ENCODE data around the gene CRTAC1.

Gene CRTAC1

GRCh38 chr10:98016772-98017475 lies 13.5 kb downstream of the CRTAC1 start:
- FAIRE-seq: no peak
- no peak for DNase-seq (ENCODE audit: insufficient read length, low spot score)
- TF ChIP-seq SPI1 (IDR thresholded peaks at IDR 0.05; ENCODE audit: low read depth, low read length) (no peak), POLR2AphosphoS5 (IDR thresholded peaks at IDR 0.05; ENCODE audit: low read depth, low read length) (no peak), TAF1 (IDR thresholded peaks at IDR 0.05; ENCODE audit: low read depth, low read length) (no peak), POLR2A (IDR thresholded peaks at IDR 0.05; ENCODE audit: low read depth, low read length) (no peak), POU2F2 (IDR thresholded peaks at IDR 0.05; ENCODE audit: low read depth, low read length) (no peak), PAX5 (IDR thresholded peaks at IDR 0.05; ENCODE audit: insufficient read depth, low read length, severe bottlenecking) (no peak)

DNA sequence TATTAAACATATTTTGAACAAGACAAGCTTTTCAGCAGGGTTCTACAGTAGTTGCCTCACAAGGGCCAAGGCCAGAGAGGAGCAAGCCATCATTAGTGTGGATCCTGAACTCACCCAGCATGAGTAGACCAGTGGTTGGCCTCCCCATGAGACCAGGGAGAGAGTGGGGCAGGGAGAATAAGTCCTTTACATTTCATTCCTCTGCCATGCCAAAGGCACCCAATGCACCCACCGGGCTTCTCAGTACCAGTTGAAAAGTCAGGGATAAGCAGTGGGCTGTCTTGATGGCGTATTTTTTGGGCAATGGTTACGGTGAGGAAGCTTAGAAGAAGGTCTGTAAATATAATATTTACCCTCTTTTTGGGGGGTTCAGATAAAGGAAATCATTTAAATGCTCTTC lies 16.6 kb downstream of the CRTAC1 start:
- TF ChIP-seq SPI1 (IDR thresholded peaks at IDR 0.05; ENCODE audit: low read depth, low read length): no peak
- TF ChIP-seq POU2F2 (IDR thresholded peaks at IDR 0.05; ENCODE audit: low read depth, low read length): no peak
- no peak for TF ChIP-seq POLR2A (IDR thresholded peaks at IDR 0.05; ENCODE audit: low read depth, low read length)
- no peak for TF ChIP-seq TAF1 (IDR thresholded peaks at IDR 0.05; ENCODE audit: low read depth, low read length)
- no peak for TF ChIP-seq POLR2AphosphoS5 (IDR thresholded peaks at IDR 0.05; ENCODE audit: low read depth, low read length)
- TF ChIP-seq PAX5 (IDR thresholded peaks at IDR 0.05; ENCODE audit: insufficient read depth, low read length, severe bottlenecking): no peak
- DNase-seq (ENCODE audit: insufficient read length, low spot score): no peak
- no peak for FAIRE-seq

GRCh38 chr10:98013122-98013521 lies 17.3 kb downstream of the CRTAC1 start:
- no peak for DNase-seq (ENCODE audit: insufficient read length, low spot score)
- TF ChIP-seq POLR2A (IDR thresholded peaks at IDR 0.05; ENCODE audit: low read depth, low read length) (no peak), PAX5 (IDR thresholded peaks at IDR 0.05; ENCODE audit: insufficient read depth, low read length, severe bottlenecking) (no peak), TAF1 (IDR thresholded peaks at IDR 0.05; ENCODE audit: low read depth, low read length) (no peak), POU2F2 (IDR thresholded peaks at IDR 0.05; ENCODE audit: low read depth, low read length) (no peak), SPI1 (IDR thresholded peaks at IDR 0.05; ENCODE audit: low read depth, low read length) (no peak), POLR2AphosphoS5 (IDR thresholded peaks at IDR 0.05; ENCODE audit: low read depth, low read length) (no peak)
- no peak for FAIRE-seq

- TF ChIP-seq SPI1 (IDR thresholded peaks at IDR 0.05; ENCODE audit: low read depth, low read length): no peak
- no peak for TF ChIP-seq POLR2AphosphoS5 (IDR thresholded peaks at IDR 0.05; ENCODE audit: low read depth, low read length)
- TF ChIP-seq POLR2A (IDR thresholded peaks at IDR 0.05; ENCODE audit: low read depth, low read length): no peak
- no peak for TF ChIP-seq PAX5 (IDR thresholded peaks at IDR 0.05; ENCODE audit: insufficient read depth, low read length, severe bottlenecking)
- TF ChIP-seq POU2F2 (IDR thresholded peaks at IDR 0.05; ENCODE audit: low read depth, low read length): no peak
- no peak for TF ChIP-seq TAF1 (IDR thresholded peaks at IDR 0.05; ENCODE audit: low read depth, low read length)
- DNase-seq (ENCODE audit: insufficient read length, low spot score): no peak
- FAIRE-seq: no peak
Observed at GRCh38 chr10:98012644-98013043, 17.8 kb downstream of the CRTAC1 start.

DNA sequence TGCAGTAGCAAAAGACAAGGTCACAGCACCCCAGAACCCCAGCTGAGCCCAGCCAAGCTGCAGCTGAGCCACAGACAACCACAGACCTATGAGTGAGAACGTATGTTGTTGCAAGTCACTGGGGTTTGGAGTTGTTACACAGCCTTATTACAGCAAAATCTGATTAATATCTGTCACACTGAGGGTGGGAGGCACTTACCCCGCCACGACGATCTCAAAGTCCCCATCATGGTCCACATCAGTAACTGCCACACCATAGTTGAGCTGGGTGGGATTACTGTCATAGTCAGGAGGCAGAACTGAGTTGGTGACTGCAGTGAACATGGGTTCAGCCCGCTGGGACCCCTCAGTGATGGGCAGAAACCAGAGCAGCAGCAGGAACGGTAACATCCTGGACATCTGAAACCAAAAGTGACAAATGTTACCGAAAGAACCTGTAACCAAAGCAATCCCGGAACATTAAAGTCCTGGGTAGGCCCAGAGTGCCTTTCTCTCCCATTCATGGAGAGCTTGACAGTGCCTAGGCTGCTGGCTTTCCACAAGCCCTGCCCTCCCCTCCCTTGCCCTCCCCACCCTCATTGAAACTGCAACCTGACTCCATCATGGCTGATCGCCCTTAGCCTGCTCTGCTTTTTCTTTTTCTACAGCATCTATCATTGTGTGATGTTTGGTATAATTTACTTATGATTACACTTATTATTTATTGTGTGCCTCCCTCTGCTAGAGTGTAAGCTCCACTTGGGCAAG lies 19.3 kb downstream of the CRTAC1 start:
- DNase-seq (ENCODE audit: insufficient read length, low spot score) (no peak), FAIRE-seq (no peak)
- no peak for TF ChIP-seq POLR2A (IDR thresholded peaks at IDR 0.05; ENCODE audit: low read depth, low read length)
- no peak for TF ChIP-seq SPI1 (IDR thresholded peaks at IDR 0.05; ENCODE audit: low read depth, low read length)
- no peak for TF ChIP-seq POLR2AphosphoS5 (IDR thresholded peaks at IDR 0.05; ENCODE audit: low read depth, low read length)
- TF ChIP-seq PAX5 (IDR thresholded peaks at IDR 0.05; ENCODE audit: insufficient read depth, low read length, severe bottlenecking): no peak
- TF ChIP-seq POU2F2 (IDR thresholded peaks at IDR 0.05; ENCODE audit: low read depth, low read length): no peak
- no peak for TF ChIP-seq TAF1 (IDR thresholded peaks at IDR 0.05; ENCODE audit: low read depth, low read length)

GRCh38 chr10:98006266-98006665 lies 24.2 kb downstream of the CRTAC1 start:
- DNase-seq (ENCODE audit: insufficient read length, low spot score): no peak
- no peak for FAIRE-seq
- TF ChIP-seq POU2F2 (IDR thresholded peaks at IDR 0.05; ENCODE audit: low read depth, low read length) (no peak), SPI1 (IDR thresholded peaks at IDR 0.05; ENCODE audit: low read depth, low read length) (no peak), PAX5 (IDR thresholded peaks at IDR 0.05; ENCODE audit: insufficient read depth, low read length, severe bottlenecking) (no peak), POLR2A (IDR thresholded peaks at IDR 0.05; ENCODE audit: low read depth, low read length) (no peak), POLR2AphosphoS5 (IDR thresholded peaks at IDR 0.05; ENCODE audit: low read depth, low read length) (no peak), TAF1 (IDR thresholded peaks at IDR 0.05; ENCODE audit: low read depth, low read length) (no peak)

GRCh38 chr10:98001736-98002135 lies 28.7 kb downstream of the CRTAC1 start:
- DNase-seq (ENCODE audit: insufficient read length, low spot score) (no peak), FAIRE-seq (no peak)
- TF ChIP-seq PAX5 (IDR thresholded peaks at IDR 0.05; ENCODE audit: insufficient read depth, low read length, severe bottlenecking) (no peak), POU2F2 (IDR thresholded peaks at IDR 0.05; ENCODE audit: low read depth, low read length) (no peak), SPI1 (IDR thresholded peaks at IDR 0.05; ENCODE audit: low read depth, low read length) (no peak), TAF1 (IDR thresholded peaks at IDR 0.05; ENCODE audit: low read depth, low read length) (no peak), POLR2AphosphoS5 (IDR thresholded peaks at IDR 0.05; ENCODE audit: low read depth, low read length) (no peak), POLR2A (IDR thresholded peaks at IDR 0.05; ENCODE audit: low read depth, low read length) (no peak)

GRCh38 chr10:98000346-98000745 lies 30.1 kb downstream of the CRTAC1 start:
- no peak for FAIRE-seq
- no peak for DNase-seq (ENCODE audit: insufficient read length, low spot score)

DNA sequence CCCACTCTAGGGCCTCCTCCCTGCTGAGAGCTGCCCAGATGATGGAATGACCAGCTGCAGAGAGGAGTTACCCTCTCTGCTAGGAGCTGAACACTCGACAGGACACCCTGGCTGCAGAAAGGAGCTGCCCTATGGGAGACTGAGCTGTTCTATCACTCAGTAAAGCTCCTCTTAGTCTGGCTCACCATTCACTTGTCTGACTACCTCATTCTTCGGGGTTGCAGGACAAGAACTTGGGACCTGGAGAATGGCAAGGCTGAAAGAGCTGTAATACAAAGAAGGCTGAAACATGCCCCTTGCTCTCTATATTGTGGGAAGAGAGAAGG lies 30.5 kb downstream of the CRTAC1 start:
- DNase-seq (ENCODE audit: insufficient read length, low spot score): no peak
- TF ChIP-seq POU2F2 (IDR thresholded peaks at IDR 0.05; ENCODE audit: low read depth, low read length) (no peak), POLR2AphosphoS5 (IDR thresholded peaks at IDR 0.05; ENCODE audit: low read depth, low read length) (no peak), TAF1 (IDR thresholded peaks at IDR 0.05; ENCODE audit: low read depth, low read length) (no peak), POLR2A (IDR thresholded peaks at IDR 0.05; ENCODE audit: low read depth, low read length) (no peak), PAX5 (IDR thresholded peaks at IDR 0.05; ENCODE audit: insufficient read depth, low read length, severe bottlenecking) (no peak), SPI1 (IDR thresholded peaks at IDR 0.05; ENCODE audit: low read depth, low read length) (no peak)
- no peak for FAIRE-seq

More at GRCh38 chr10:98000346-98000745, 30.1 kb downstream of the CRTAC1 start:
- TF ChIP-seq SPI1 (IDR thresholded peaks at IDR 0.05; ENCODE audit: low read depth, low read length) (no peak), POU2F2 (IDR thresholded peaks at IDR 0.05; ENCODE audit: low read depth, low read length) (no peak), TAF1 (IDR thresholded peaks at IDR 0.05; ENCODE audit: low read depth, low read length) (no peak), POLR2AphosphoS5 (IDR thresholded peaks at IDR 0.05; ENCODE audit: low read depth, low read length) (no peak), POLR2A (IDR thresholded peaks at IDR 0.05; ENCODE audit: low read depth, low read length) (no peak), PAX5 (IDR thresholded peaks at IDR 0.05; ENCODE audit: insufficient read depth, low read length, severe bottlenecking) (no peak)

All from GM12891 (cell line).